ENCODE results near the gene EFEMP2.
A peak's percentile ranks its signal among the peaks of the same experiment; 100 is the strongest.
"Not testable (repeated sequence)": the region's sequence is repeated elsewhere in the genome, so short reads cannot be mapped to it uniquely, and the experiment has no call there.

The EFEMP2 gene

GRCh38 chr11:65854852-65855837 lies 17.5 kb downstream of the EFEMP2 start:
- DNase-seq (ENCODE audit: low read depth in 3 of 3): no peak

GRCh38 chr11:65854161-65854592 lies 18.4 kb downstream of the EFEMP2 start:
- DNase-seq (ENCODE audit: low read depth in 3 of 3): no peak

GRCh38 chr11:65853246-65853979 lies 19.2 kb downstream of the EFEMP2 start:
- DNase-seq (ENCODE audit: low read depth in 3 of 3): no peak

- no peak for DNase-seq (ENCODE audit: low read depth in 3 of 3)
These were observed 19.9 kb downstream of the EFEMP2 start for GRCh38 chr11:65852508-65853245.

GRCh38 chr11:65851811-65852507 lies 20.6 kb downstream of the EFEMP2 start:
- DNase-seq (ENCODE audit: low read depth in 3 of 3): no peak

- no peak for DNase-seq (ENCODE audit: low read depth in 3 of 3)
These were observed 21.5 kb downstream of the EFEMP2 start for GRCh38 chr11:65851083-65851579.

- DNase-seq (ENCODE audit: low read depth in 3 of 3): no peak
These were observed 22.1 kb downstream of the EFEMP2 start for GRCh38 chr11:65850217-65851082.

DNA sequence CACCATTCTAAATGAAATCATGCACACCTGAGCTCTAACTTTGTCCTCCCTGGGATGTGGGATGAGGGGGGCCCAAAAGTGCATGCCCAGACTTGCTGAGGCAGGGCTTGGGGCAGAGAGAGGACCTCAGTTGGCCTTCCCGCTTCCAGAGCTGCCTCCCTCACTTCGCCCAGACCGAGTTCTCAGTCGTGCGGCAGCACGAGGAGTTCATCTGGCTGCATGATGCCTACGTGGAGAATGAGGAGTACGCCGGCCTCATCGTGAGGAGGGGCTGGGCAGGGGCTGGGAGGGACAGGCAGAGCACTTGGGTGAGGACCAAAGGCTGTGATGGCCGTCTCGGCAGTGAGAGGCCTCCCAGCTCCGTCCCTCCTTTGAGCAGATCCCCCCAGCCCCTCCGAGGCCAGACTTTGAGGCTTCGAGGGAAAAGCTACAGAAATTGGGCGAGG lies 22.8 kb downstream of the EFEMP2 start:
- no peak for DNase-seq (ENCODE audit: low read depth in 3 of 3)

- no peak for DNase-seq (ENCODE audit: low read depth in 3 of 3)
These were observed 23.2 kb downstream of the EFEMP2 start for GRCh38 chr11:65849366-65849765.

DNA sequence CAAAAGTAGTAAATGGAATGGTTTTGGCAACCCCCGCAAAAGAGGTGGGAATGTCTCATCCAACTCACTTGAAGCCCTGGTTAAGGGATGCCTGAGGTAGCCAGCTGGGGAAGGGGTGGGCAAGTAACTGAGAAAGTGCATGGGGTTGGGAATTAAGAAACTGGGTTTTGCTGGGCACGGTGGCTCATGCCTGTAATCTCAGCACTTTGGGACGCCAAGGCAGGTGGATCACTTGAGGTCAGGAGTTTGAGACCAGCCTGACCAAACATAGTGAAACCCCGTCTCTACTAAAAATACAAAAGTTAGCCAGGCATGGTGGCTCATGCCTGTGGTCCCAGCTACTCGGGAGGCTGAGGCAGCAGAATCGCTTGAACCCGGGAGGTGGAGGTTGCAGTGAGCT lies 23.9 kb downstream of the EFEMP2 start:
- DNase-seq (ENCODE audit: low read depth in 3 of 3): not testable (repeated sequence)

DNA sequence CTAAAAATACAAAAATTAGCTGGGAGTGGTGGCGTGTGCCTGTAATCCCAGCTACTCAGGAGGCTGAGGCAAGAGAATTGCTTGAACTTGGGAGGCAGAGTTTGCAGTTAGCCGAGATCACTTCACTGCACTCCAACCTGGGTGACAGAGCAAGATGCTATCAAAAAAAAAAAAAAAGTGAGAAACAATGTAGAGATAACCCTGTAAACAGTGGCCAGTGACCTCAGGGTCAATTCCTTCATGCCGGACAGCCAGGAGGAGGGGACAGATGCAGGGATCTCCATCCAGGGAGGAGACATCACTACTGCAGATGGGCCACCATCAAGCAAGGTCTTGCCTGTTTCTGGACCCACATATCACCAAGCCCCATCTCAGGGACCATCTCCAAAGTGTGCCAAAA lies 24.9 kb downstream of the EFEMP2 start:
- no peak for DNase-seq (ENCODE audit: low read depth in 3 of 3)

DNA sequence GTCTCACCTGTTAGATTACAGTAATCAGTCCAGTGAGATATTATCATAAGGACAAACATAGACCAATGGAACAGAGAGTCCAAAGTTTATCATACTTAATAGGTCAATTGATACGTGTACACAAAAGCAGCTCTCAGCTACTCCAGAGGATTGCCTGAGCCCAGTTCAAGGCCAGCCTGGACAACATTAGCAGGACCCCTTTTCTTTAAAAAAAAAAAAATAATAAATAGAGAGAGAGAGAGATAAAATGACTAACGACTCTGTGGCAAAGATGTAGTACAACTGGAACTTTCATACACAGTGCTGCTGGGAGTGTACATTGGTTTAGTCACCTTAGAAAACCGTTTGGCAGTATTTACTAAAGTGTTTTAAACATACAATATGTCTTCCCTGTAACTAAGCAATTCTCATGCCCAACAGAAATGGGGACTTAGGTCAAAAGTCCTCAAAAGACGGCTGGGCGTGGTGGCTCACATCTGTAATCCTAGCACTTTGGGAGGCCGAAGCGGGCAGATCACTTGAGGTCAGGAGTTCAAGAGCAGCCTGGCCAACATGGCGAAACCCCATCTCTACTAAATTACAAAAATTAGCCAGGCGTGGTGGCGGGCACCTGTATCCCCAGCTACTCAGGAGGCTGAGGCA lies 28.2 kb downstream of the EFEMP2 start:
- no peak for DNase-seq (ENCODE audit: low read depth in 3 of 3)

DNA sequence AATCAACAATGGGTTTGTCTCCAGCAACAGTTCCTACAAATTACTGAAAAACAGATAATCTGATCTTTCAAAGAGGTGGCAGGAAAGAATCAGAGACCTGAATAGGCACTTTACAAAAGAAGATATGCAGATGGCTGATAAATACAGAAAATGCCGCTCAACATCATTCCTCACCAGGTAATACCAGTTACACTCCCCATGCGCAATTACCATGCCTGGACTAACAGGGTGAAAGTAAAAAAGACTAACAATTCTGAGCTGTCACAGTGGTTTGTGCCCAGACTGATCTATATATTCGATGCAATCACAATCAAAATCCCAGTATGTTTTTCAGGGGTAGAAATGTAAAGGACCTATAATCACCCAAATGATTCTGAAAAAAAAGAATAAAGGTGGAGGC lies 28.8 kb downstream of the EFEMP2 start:
- no peak for DNase-seq (ENCODE audit: low read depth in 3 of 3)

- DNase-seq (ENCODE audit: low read depth in 3 of 3): no peak
These were observed 30.5 kb downstream of the EFEMP2 start for GRCh38 chr11:65842144-65842543.

DNA sequence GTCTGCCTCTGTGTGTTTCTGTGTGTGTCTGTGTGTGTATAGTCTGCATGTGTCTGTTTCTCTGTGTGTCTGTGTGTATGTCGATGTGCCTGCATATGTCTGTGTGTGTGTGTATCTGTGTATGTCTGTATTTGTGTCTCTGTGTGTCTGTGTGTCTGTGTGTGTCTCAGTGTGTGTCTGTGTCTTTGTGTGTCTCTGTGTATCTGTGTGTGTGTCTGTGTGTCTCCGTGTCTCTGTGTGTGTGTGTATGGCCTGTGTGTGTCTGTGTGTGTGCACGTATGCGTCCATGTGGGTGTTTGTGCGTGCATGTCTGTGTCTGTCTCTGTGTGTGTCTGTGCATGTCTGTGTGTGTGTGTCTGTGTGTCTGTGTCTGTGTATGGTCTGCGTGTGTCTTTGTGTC lies 38.4 kb downstream of the EFEMP2 start:
- no peak for DNase-seq (ENCODE audit: low read depth in 3 of 3)

- peak; percentile 90 to 92 (median 91) for DNase-seq (ENCODE audit: low read depth in 3 of 3)
These were observed 39.1 kb downstream of the EFEMP2 start, which contains the start of gene SNX32 for GRCh38 chr11:65833297-65834030. Gene SNX32 (plus strand): TSS chr11:65833963. CDS start chr11:65834066, 103 bp downstream.

GRCh38 chr11:65832231-65832630 lies 40.4 kb downstream of the EFEMP2 start:
- DNase-seq (ENCODE audit: low read depth in 3 of 3): not testable (repeated sequence)

GRCh38 chr11:65829459-65829858 lies 43.1 kb downstream of the EFEMP2 start:
- DNase-seq (ENCODE audit: low read depth in 3 of 3): no peak
